Hematopoietic multipotent progenitor cell treated with erythropoietin and hydrocortisone succinate and interleukin-3 and kit ligand, for 8 days (in vitro differentiated cells): ENCODE data around the gene BRME1.

ENCODE experiments used
- DNase-seq: peaks from one replicate; pipeline ENCODE4 v3.0.0-alpha.2; 2015

BRME1 gene

GRCh38 chr19:13905634-13906520, at the start of gene BRME1, which contains the start of gene CC2D1A:
BRME1 (minus strand) TSS chr19:13906117; CDS start chr19:13904892, 1,225 bp downstream.
CC2D1A (plus strand) TSS chr19:13906201; CDS start chr19:13906442, 241 bp downstream.
- peak; percentile 92 for DNase-seq

- DNase-seq = no peak
Measured at GRCh38 chr19:13954185-13954584, 48.3 kb upstream of the BRME1 start.

GRCh38 chr19:13952931-13953531, 47.1 kb upstream of the BRME1 start:
- peak; percentile 79 for DNase-seq

- peak; percentile 99 for DNase-seq
Measured at GRCh38 chr19:13952154-13952930, 46.4 kb upstream of the BRME1 start, which contains the start of gene DCAF15. DCAF15 (plus strand) TSS chr19:13952509; CDS start chr19:13952513, 4 bp downstream.

- no peak for DNase-seq
Measured at GRCh38 chr19:13951799-13952153, 45.9 kb upstream of the BRME1 start.

- DNase-seq = no peak
Measured at GRCh38 chr19:13951043-13951442, 45.1 kb upstream of the BRME1 start.

GRCh38 chr19:13946414-13946813, 40.5 kb upstream of the BRME1 start:
- no peak for DNase-seq

- DNase-seq = peak; percentile 43
Measured at GRCh38 chr19:13942023-13942684, 36.2 kb upstream of the BRME1 start.

- DNase-seq = no peak
Measured at GRCh38 chr19:13938301-13939064, 32.6 kb upstream of the BRME1 start, which contains the start of gene PODNL1. PODNL1 (minus strand) TSS chr19:13938417; CDS start chr19:13938181, 236 bp downstream.

GRCh38 chr19:13937479-13938300, 31.8 kb upstream of the BRME1 start:
- no peak for DNase-seq

- DNase-seq = no peak
Measured at GRCh38 chr19:13935765-13936510, 30.0 kb upstream of the BRME1 start.

- DNase-seq = no peak
Measured at GRCh38 chr19:13934785-13935109, 28.8 kb upstream of the BRME1 start.

- no peak for DNase-seq
Measured at GRCh38 chr19:13932911-13933393, 27.0 kb upstream of the BRME1 start.

GRCh38 chr19:13932149-13932637, 26.3 kb upstream of the BRME1 start:
- no peak for DNase-seq

- DNase-seq = no peak
Measured at GRCh38 chr19:13931391-13932148, 25.7 kb upstream of the BRME1 start.

GRCh38 chr19:13930402-13930801, 24.5 kb upstream of the BRME1 start:
- DNase-seq = no peak

- no peak for DNase-seq
Measured at GRCh38 chr19:13929956-13930355, 24.0 kb upstream of the BRME1 start.

- DNase-seq = no peak
Measured at GRCh38 chr19:13929340-13929739, 23.4 kb upstream of the BRME1 start.

GRCh38 chr19:13926715-13927114, 20.8 kb upstream of the BRME1 start:
- DNase-seq = no peak
